GM12874 (cell line): ENCODE measurements around the gene TRIM3.

Experiments used
- CTCF ChIP-seq: IDR thresholded peaks from 2 replicates; pipeline ENCODE4 v1.5.1; 2011; ENCODE audit warnings: low read depth, mild to moderate bottlenecking, control low read depth, low read length, moderate library complexity; ENCODE audit not compliant: insufficient read depth

Gene TRIM3

GRCh38 chr11:6448574-6448973 lies 25.2 kb downstream of the TRIM3 start:
- TF ChIP-seq CTCF, result no peak

- TF ChIP-seq CTCF, result peak; percentile 90
Measured at GRCh38 chr11:6443269-6444003, 30.3 kb downstream of the TRIM3 start.

GRCh38 chr11:6442441-6442840 lies 31.3 kb downstream of the TRIM3 start:
- TF ChIP-seq CTCF, result no peak

- TF ChIP-seq CTCF, result no peak
Measured at GRCh38 chr11:6440906-6441358, 32.8 kb downstream of the TRIM3 start, which contains the start of gene HPX. TSS of gene HPX (minus strand) at chr11:6440987. CDS start at chr11:6440963, 24 bp downstream.

GRCh38 chr11:6438979-6439571 lies 34.7 kb downstream of the TRIM3 start:
- TF ChIP-seq CTCF, result peak; percentile 65

- no peak for TF ChIP-seq CTCF
Measured at GRCh38 chr11:6437993-6438392, 35.7 kb downstream of the TRIM3 start.

- no peak for TF ChIP-seq CTCF
Measured at GRCh38 chr11:6437423-6437822, 36.3 kb downstream of the TRIM3 start.
